Brain microvascular endothelial cell (primary cell): ENCODE data around the gene CHCHD6.

Experiments used
- DNase-seq: peaks from one replicate; pipeline ENCODE4 v3.0.0-alpha.2; 2020
- H3K27ac ChIP-seq: fragments of 250-450 bp; sonication (Bioruptor Pico); 2 replicates; pipeline ENCODE4 v1.5.1; 2020; ENCODE audit warnings: mild to moderate bottlenecking, moderate library complexity
- H3K27me3 ChIP-seq: fragments of 250-450 bp; sonication (Bioruptor Pico); replicated peaks from 2 replicates; pipeline ENCODE4 v1.5.1; 2020; ENCODE audit warnings: mild to moderate bottlenecking
- H3K36me3 ChIP-seq: fragments of 250-450 bp; sonication (Bioruptor Pico); replicated peaks from 2 replicates; pipeline ENCODE4 v1.5.1; 2020; ENCODE audit warnings: mild to moderate bottlenecking
- H3K4me3 ChIP-seq: 2 replicates; pipeline ENCODE4 v1.5.1; 2011; ENCODE audit warnings: low read depth, mild to moderate bottlenecking, control low read depth, low read length, moderate library complexity
- CTCF ChIP-seq: IDR thresholded peaks from 2 replicates; pipeline ENCODE4 v1.5.1; 2011; ENCODE audit warnings: low read depth, mild to moderate bottlenecking, moderate library complexity, low read length, control low read depth, inconsistent platforms; ENCODE audit errors: missing control alignments
- in situ Hi-C: cut with HindIII; loops from 2 replicates; pipeline ENCODE4 v1.10.0; 2017; ENCODE audit warnings: low sequenced_read_pairs, low pct_ligation_motif_present

The CHCHD6 gene

GRCh38 chr3:126716057-126716456, 12.0 kb downstream of the CHCHD6 start:
- Histone ChIP-seq H3K36me3 (no peaks in the 10 kb centered on the region), H3K27ac (no peak overlapping the region), H3K4me3 (no peak overlapping the region), H3K27me3 (no peaks in the 10 kb centered on the region)
- in situ Hi-C loops = no loop called here
- DNase-seq = no peak
- no peak for TF ChIP-seq CTCF

GRCh38 chr3:126718561-126719445, 14.8 kb downstream of the CHCHD6 start:
- DNase-seq = no peak
- Histone ChIP-seq H3K27me3 (no peaks in the 10 kb centered on the region), H3K4me3 (no peak overlapping the region), H3K27ac (no peak overlapping the region), H3K36me3 (no peaks in the 10 kb centered on the region)
- no peak for TF ChIP-seq CTCF
- in situ Hi-C loops = no loop called here

- Histone ChIP-seq H3K4me3 (no peak overlapping the region), H3K27ac (no peak overlapping the region), H3K36me3 (no peaks in the 10 kb centered on the region), H3K27me3 (no peaks in the 10 kb centered on the region)
- no peak for DNase-seq
- in situ Hi-C loops = no loop called here
- no peak for TF ChIP-seq CTCF
These were observed 16.6 kb downstream of the CHCHD6 start for GRCh38 chr3:126720596-126720995.

- DNase-seq = no peak
- H3K36me3 ChIP-seq = no peaks in the 10 kb centered on the region
- H3K4me3 ChIP-seq = no peak overlapping the region
- TF ChIP-seq CTCF = no peak
- H3K27ac ChIP-seq = no peak overlapping the region
- H3K27me3 ChIP-seq = no peaks in the 10 kb centered on the region
- in situ Hi-C loops = no loop called here
These were observed 17.2 kb downstream of the CHCHD6 start for GRCh38 chr3:126721246-126721645.

GRCh38 chr3:126723237-126723636, 19.2 kb downstream of the CHCHD6 start:
- H3K27me3 ChIP-seq = no peaks in the 10 kb centered on the region
- H3K36me3 ChIP-seq = no peaks in the 10 kb centered on the region
- in situ Hi-C loops = no loop called here
- no peak for DNase-seq
- H3K27ac ChIP-seq = no peak overlapping the region
- no peak overlapping the region for H3K4me3 ChIP-seq
- TF ChIP-seq CTCF = no peak

- Histone ChIP-seq H3K27me3 (no peaks in the 10 kb centered on the region), H3K4me3 (no peak overlapping the region), H3K27ac (no peak overlapping the region), H3K36me3 (no peaks in the 10 kb centered on the region)
- in situ Hi-C loops = no loop called here
- no peak for TF ChIP-seq CTCF
- no peak for DNase-seq
These were observed 19.8 kb downstream of the CHCHD6 start for GRCh38 chr3:126723801-126724200.
